GM23338 (cell line): ENCODE results near the gene SFXN5. TPM values are rescaled to one million over a fixed set of nuclear protein-coding genes. Genes with fewer than 3 reads are reported as not detected.
A peak's percentile ranks its signal among the peaks of the same experiment; 100 is the strongest.

Source experiments
- ATAC-seq: fragments of 200-7000 bp; cut with Tn5 transposase; 3 replicates; pipeline ENCODE4 v1.9.1; 2020
- DNase-seq: peaks from one replicate; pipeline ENCODE4 v3.0.0-alpha.2; 2015; ENCODE audit warnings: low spot score
- H2AFZ ChIP-seq: fragments of 200-600 bp; sonication (generic); 2 replicates; pipeline ENCODE4 v1.8.0; 2016; ENCODE audit warnings: antibody characterized with exemption, mild to moderate bottlenecking, moderate library complexity
- H3F3A ChIP-seq: fragments of 200-600 bp; sonication (generic); replicated peaks from 2 replicates; pipeline ENCODE4 v1.8.0; 2017; ENCODE audit warnings: antibody characterized with exemption, mixed run types, low read depth
- H3K27ac ChIP-seq: fragments of 200-600 bp; sonication (generic); 2 replicates; pipeline ENCODE4 v1.6.1; 2016; ENCODE audit warnings: low read depth
- H3K27me3 ChIP-seq: fragments of 200-600 bp; sonication (generic); 2 replicates; pipeline ENCODE4 v1.8.0; 2016; ENCODE audit warnings: mild to moderate bottlenecking, mixed run types, moderate library complexity; ENCODE audit not compliant: insufficient read depth
- H3K36me3 ChIP-seq: fragments of 200-600 bp; sonication (generic); 2 replicates; pipeline ENCODE4 v1.8.0; 2016; ENCODE audit warnings: mild to moderate bottlenecking; ENCODE audit not compliant: insufficient read depth
- H3K4me1 ChIP-seq: fragments of 200-600 bp; sonication (generic); 2 replicates; pipeline ENCODE4 v1.8.0; 2016; ENCODE audit warnings: mild to moderate bottlenecking, moderate library complexity; ENCODE audit not compliant: insufficient read depth
- H3K4me2 ChIP-seq: fragments of 200-600 bp; sonication (generic); 2 replicates; pipeline ENCODE4 v1.7.1; 2017; ENCODE audit warnings: mixed run types
- H3K4me3 ChIP-seq: fragments of 200-600 bp; sonication (generic); 2 replicates; pipeline ENCODE4 v1.6.1; 2016; ENCODE audit warnings: mixed run types
- H3K79me2 ChIP-seq: fragments of 200-600 bp; sonication (generic); replicated peaks from 2 replicates; pipeline ENCODE4 v1.8.0; 2017; ENCODE audit warnings: mild to moderate bottlenecking; ENCODE audit not compliant: insufficient read depth
- H3K9me2 ChIP-seq: fragments of 200-600 bp; sonication (generic); 2 replicates; pipeline ENCODE4 v1.8.0; 2017; ENCODE audit not compliant: insufficient read depth
- H4K20me1 ChIP-seq: fragments of 200-600 bp; sonication (generic); replicated peaks from 2 replicates; pipeline ENCODE4 v1.8.0; 2017; ENCODE audit warnings: mild to moderate bottlenecking; ENCODE audit not compliant: insufficient read depth
- H3K27ac Mint-ChIP-seq: 2 replicates; pipeline ENCODE4 v1.8.0; 2020; ENCODE audit warnings: inconsistent platforms, mild to moderate bottlenecking, moderate library complexity, mixed read lengths
- H3K27me3 Mint-ChIP-seq: 3 replicates; pipeline ENCODE4 v1.8.0; 2022; ENCODE audit warnings: low read depth, mild to moderate bottlenecking, moderate library complexity, mixed read lengths, inconsistent platforms; ENCODE audit not compliant: insufficient read depth, poor library complexity
- H3K36me3 Mint-ChIP-seq: 3 replicates; pipeline ENCODE4 v1.8.0; 2021; ENCODE audit warnings: low read depth, mild to moderate bottlenecking, inconsistent platforms, moderate library complexity, mixed read lengths
- H3K4me1 Mint-ChIP-seq: 3 replicates; pipeline ENCODE4 v1.8.0; 2020; ENCODE audit warnings: mild to moderate bottlenecking, inconsistent platforms, mixed read lengths
- H3K4me3 Mint-ChIP-seq: 3 replicates; pipeline ENCODE4 v1.8.0; 2021; ENCODE audit warnings: moderate library complexity, mild to moderate bottlenecking, inconsistent platforms, mixed read lengths
- H3K9me3 Mint-ChIP-seq: 3 replicates; pipeline ENCODE4 v1.8.0; 2020; ENCODE audit warnings: moderate library complexity, mild to moderate bottlenecking, inconsistent platforms, mixed read lengths
- CREB1 ChIP-seq: fragments of 250-450 bp; sonication (Bioruptor Pico); IDR thresholded peaks from 2 replicates; pipeline ENCODE4 v1.5.0; 2020; ENCODE audit warnings: low read depth, mild to moderate bottlenecking, moderate library complexity
- EZH2 ChIP-seq: fragments of 200-600 bp; sonication (generic); IDR thresholded peaks from one replicate; pipeline ENCODE4 v1.8.0; 2017; ENCODE audit warnings: antibody characterized with exemption, mild to moderate bottlenecking, low read depth; ENCODE audit not compliant: unreplicated experiment
- EZH2phosphoT487 ChIP-seq: fragments of 200-600 bp; sonication (generic); IDR thresholded peaks from one replicate; pipeline ENCODE4 v1.8.1; 2018; ENCODE audit warnings: antibody characterized with exemption; ENCODE audit not compliant: unreplicated experiment
- JUNB ChIP-seq: IDR thresholded peaks from one replicate; pipeline ENCODE4 v1.6.1; 2016; ENCODE audit warnings: antibody characterized with exemption; ENCODE audit not compliant: unreplicated experiment
- NANOG ChIP-seq: IDR thresholded peaks from 2 replicates; pipeline ENCODE4 v1.6.1; 2016; ENCODE audit warnings: antibody characterized with exemption, borderline replicate concordance
- STAT1 ChIP-seq: IDR thresholded peaks from one replicate; pipeline ENCODE4 v1.6.1; 2016; ENCODE audit warnings: antibody characterized with exemption; ENCODE audit not compliant: unreplicated experiment
- ZNF114 ChIP-seq: fragments of 250-450 bp; sonication (Bioruptor Pico); IDR thresholded peaks from 2 replicates; pipeline ENCODE4 v1.5.0; 2020; ENCODE audit warnings: mild to moderate bottlenecking, moderate library complexity
- ZNF331 ChIP-seq: fragments of 250-450 bp; sonication (Bioruptor Pico); IDR thresholded peaks from 2 replicates; pipeline ENCODE4 v1.5.0; 2020; ENCODE audit warnings: low read depth, mild to moderate bottlenecking, moderate library complexity
- polyA plus RNA-seq: library from polyadenylated mRNA; unstranded; fragments of >200 nt; fragmentation: Nextera tagmentation; extraction: Ambion mirVana; gene quantifications from 2 replicates; pipeline ENCODE4 v1.2.1, GENCODE V29; 2016
- total RNA-seq: library from RNA; depleted of rRNA; stranded (reverse); fragments of >200 nt; shearing (Covaris generic); gene quantifications from 2 replicates; pipeline ENCODE4 v1.2.3, GENCODE V29; 2014
- TF ChIP-seq, protein P1 (sequence below), 2 experiments: fragments of 200-600 bp in 1 of 2; sonication (generic) in 1 of 2; conservative IDR thresholded peaks; 2 replicates each; pipeline versions ENCODE4 v1.5.1 to v1.6.1; 2016 to 2017; ENCODE audit warnings: antibody characterized with exemption in 2 of 2, low read depth in 2 of 2, mild to moderate bottlenecking in 2 of 2, moderate library complexity in 1 of 2
- TF ChIP-seq, protein P2 (sequence below): fragments of 250-450 bp; sonication (Bioruptor Pico); IDR thresholded peaks from 2 replicates; pipeline ENCODE4 v1.5.0; 2020; ENCODE audit warnings: mild to moderate bottlenecking, moderate library complexity
- TF ChIP-seq, protein P3 (sequence below): IDR thresholded peaks from one replicate; pipeline ENCODE4 v1.6.1; 2018; ENCODE audit warnings: antibody characterized with exemption; ENCODE audit not compliant: unreplicated experiment
- TF ChIP-seq, protein P4 (sequence below): IDR thresholded peaks from 2 replicates; pipeline ENCODE4 v1.6.1; 2016; ENCODE audit warnings: antibody characterized with exemption

Gene SFXN5
- total and polyA plus RNA-seq, 2 experiments from 2014 or later: 23.6 to 25.8 TPM

DNA sequence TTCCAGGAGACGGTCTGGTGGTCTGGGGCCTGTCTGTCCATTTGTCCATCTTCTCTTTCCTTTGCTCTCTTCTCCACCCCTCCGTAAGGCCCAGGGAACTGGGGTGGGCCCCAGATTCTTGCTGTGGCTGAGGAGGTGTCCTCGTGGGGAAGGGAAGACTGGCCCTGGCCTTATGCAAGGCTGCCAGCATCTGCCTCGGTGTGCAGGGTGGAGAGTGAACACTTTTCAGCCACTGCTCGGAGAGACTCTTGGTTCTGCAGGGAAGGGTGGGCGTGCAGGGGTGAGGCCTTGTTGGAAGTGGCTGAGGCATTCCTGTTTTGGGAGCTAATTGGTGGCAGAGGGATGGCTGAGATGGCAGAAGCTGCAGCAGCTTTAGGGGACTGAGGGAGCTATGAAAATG lies 131.2 kb downstream of the SFXN5 start:
- Mint-ChIP-seq H3K4me1 (peaks cover 49% of the 10 kb centered on the region), H3K27ac (no peak overlapping the region), H3K27me3 (peaks cover 24% of the 10 kb centered on the region), H3K4me3 (no peak overlapping the region; the same call in 2 of the 3 replicates), H3K9me3 (peaks cover 2% of the 10 kb centered on the region; the same call in 2 of the 3 replicates), H3K36me3 (peaks cover 21% of the 10 kb centered on the region)
- no peaks in the 10 kb centered on the region for H3K36me3 ChIP-seq
- DNase-seq (no peak), ATAC-seq (no peak)
- TF ChIP-seq, protein P1, sequence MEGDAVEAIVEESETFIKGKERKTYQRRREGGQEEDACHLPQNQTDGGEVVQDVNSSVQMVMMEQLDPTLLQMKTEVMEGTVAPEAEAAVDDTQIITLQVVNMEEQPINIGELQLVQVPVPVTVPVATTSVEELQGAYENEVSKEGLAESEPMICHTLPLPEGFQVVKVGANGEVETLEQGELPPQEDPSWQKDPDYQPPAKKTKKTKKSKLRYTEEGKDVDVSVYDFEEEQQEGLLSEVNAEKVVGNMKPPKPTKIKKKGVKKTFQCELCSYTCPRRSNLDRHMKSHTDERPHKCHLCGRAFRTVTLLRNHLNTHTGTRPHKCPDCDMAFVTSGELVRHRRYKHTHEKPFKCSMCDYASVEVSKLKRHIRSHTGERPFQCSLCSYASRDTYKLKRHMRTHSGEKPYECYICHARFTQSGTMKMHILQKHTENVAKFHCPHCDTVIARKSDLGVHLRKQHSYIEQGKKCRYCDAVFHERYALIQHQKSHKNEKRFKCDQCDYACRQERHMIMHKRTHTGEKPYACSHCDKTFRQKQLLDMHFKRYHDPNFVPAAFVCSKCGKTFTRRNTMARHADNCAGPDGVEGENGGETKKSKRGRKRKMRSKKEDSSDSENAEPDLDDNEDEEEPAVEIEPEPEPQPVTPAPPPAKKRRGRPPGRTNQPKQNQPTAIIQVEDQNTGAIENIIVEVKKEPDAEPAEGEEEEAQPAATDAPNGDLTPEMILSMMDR (conservative IDR thresholded peaks at IDR 0.05; ENCODE audit: low read depth in 2 of 2): no peak
- TF ChIP-seq JUNB (no peak), STAT1 (no peak), ZNF114 (CRISPR knock-in tag) (no peak), ZNF331 (no peak), CREB1 (no peak), EZH2 (no peak), EZH2phosphoT487 (no peak), NANOG (no peak)
- TF ChIP-seq, protein P2, sequence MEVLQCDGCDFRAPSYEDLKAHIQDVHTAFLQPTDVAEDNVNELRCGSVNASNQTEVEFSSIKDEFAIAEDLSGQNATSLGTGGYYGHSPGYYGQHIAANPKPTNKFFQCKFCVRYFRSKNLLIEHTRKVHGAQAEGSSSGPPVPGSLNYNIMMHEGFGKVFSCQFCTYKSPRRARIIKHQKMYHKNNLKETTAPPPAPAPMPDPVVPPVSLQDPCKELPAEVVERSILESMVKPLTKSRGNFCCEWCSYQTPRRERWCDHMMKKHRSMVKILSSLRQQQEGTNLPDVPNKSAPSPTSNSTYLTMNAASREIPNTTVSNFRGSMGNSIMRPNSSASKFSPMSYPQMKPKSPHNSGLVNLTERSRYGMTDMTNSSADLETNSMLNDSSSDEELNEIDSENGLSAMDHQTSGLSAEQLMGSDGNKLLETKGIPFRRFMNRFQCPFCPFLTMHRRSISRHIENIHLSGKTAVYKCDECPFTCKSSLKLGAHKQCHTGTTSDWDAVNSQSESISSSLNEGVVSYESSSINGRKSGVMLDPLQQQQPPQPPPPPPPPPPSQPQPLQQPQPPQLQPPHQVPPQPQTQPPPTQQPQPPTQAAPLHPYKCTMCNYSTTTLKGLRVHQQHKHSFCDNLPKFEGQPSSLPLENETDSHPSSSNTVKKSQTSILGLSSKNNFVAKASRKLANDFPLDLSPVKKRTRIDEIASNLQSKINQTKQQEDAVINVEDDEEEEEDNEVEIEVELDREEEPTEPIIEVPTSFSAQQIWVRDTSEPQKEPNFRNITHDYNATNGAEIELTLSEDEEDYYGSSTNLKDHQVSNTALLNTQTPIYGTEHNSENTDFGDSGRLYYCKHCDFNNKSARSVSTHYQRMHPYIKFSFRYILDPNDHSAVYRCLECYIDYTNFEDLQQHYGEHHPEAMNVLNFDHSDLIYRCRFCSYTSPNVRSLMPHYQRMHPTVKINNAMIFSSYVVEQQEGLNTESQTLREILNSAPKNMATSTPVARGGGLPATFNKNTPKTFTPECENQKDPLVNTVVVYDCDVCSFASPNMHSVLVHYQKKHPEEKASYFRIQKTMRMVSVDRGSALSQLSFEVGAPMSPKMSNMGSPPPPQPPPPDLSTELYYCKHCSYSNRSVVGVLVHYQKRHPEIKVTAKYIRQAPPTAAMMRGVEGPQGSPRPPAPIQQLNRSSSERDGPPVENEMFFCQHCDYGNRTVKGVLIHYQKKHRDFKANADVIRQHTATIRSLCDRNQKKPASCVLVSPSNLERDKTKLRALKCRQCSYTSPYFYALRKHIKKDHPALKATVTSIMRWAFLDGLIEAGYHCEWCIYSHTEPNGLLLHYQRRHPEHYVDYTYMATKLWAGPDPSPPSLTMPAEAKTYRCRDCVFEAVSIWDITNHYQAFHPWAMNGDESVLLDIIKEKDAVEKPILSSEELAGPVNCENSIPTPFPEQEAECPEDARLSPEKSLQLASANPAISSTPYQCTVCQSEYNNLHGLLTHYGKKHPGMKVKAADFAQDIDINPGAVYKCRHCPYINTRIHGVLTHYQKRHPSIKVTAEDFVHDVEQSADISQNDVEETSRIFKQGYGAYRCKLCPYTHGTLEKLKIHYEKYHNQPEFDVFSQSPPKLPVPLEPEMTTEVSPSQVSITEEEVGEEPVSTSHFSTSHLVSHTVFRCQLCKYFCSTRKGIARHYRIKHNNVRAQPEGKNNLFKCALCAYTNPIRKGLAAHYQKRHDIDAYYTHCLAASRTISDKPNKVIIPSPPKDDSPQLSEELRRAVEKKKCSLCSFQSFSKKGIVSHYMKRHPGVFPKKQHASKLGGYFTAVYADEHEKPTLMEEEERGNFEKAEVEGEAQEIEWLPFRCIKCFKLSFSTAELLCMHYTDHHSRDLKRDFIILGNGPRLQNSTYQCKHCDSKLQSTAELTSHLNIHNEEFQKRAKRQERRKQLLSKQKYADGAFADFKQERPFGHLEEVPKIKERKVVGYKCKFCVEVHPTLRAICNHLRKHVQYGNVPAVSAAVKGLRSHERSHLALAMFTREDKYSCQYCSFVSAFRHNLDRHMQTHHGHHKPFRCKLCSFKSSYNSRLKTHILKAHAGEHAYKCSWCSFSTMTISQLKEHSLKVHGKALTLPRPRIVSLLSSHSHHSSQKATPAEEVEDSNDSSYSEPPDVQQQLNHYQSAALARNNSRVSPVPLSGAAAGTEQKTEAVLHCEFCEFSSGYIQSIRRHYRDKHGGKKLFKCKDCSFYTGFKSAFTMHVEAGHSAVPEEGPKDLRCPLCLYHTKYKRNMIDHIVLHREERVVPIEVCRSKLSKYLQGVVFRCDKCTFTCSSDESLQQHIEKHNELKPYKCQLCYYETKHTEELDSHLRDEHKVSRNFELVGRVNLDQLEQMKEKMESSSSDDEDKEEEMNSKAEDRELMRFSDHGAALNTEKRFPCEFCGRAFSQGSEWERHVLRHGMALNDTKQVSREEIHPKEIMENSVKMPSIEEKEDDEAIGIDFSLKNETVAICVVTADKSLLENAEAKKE (CRISPR knock-in tag): no peak
- TF ChIP-seq, protein P3, sequence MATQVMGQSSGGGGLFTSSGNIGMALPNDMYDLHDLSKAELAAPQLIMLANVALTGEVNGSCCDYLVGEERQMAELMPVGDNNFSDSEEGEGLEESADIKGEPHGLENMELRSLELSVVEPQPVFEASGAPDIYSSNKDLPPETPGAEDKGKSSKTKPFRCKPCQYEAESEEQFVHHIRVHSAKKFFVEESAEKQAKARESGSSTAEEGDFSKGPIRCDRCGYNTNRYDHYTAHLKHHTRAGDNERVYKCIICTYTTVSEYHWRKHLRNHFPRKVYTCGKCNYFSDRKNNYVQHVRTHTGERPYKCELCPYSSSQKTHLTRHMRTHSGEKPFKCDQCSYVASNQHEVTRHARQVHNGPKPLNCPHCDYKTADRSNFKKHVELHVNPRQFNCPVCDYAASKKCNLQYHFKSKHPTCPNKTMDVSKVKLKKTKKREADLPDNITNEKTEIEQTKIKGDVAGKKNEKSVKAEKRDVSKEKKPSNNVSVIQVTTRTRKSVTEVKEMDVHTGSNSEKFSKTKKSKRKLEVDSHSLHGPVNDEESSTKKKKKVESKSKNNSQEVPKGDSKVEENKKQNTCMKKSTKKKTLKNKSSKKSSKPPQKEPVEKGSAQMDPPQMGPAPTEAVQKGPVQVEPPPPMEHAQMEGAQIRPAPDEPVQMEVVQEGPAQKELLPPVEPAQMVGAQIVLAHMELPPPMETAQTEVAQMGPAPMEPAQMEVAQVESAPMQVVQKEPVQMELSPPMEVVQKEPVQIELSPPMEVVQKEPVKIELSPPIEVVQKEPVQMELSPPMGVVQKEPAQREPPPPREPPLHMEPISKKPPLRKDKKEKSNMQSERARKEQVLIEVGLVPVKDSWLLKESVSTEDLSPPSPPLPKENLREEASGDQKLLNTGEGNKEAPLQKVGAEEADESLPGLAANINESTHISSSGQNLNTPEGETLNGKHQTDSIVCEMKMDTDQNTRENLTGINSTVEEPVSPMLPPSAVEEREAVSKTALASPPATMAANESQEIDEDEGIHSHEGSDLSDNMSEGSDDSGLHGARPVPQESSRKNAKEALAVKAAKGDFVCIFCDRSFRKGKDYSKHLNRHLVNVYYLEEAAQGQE: no peak
- TF ChIP-seq, protein P4, sequence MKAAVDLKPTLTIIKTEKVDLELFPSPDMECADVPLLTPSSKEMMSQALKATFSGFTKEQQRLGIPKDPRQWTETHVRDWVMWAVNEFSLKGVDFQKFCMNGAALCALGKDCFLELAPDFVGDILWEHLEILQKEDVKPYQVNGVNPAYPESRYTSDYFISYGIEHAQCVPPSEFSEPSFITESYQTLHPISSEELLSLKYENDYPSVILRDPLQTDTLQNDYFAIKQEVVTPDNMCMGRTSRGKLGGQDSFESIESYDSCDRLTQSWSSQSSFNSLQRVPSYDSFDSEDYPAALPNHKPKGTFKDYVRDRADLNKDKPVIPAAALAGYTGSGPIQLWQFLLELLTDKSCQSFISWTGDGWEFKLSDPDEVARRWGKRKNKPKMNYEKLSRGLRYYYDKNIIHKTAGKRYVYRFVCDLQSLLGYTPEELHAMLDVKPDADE: no peak
- H3K79me2 ChIP-seq: no peaks in the 10 kb centered on the region
- H3K4me1 ChIP-seq: peaks cover 20% of the 10 kb centered on the region
- H4K20me1 ChIP-seq: no peaks in the 10 kb centered on the region
- H2AFZ ChIP-seq: no peak overlapping the region
- H3K9me2 ChIP-seq: 0 out of 2 replicates have a peak, but pooled peaks cover 3% of the 10 kb centered on the region
- H3K27ac ChIP-seq: no peak overlapping the region
- peak overlapping the region; percentile 32; the same call in 1 of the 2 replicates for H3K4me2 ChIP-seq
- H3F3A ChIP-seq: no peaks in the 10 kb centered on the region
- H3K4me3 ChIP-seq: no peak overlapping the region
- no peaks in the 10 kb centered on the region for H3K27me3 ChIP-seq
